ENCODE results near the gene RUVBL1. TPM values are rescaled to one million over a fixed set of nuclear protein-coding genes. Genes with fewer than 3 reads are reported as not detected.

The RUVBL1 gene
- total and polyA plus RNA-seq, 10 of the 15 experiments (the other 5 are each of a cell fraction or from before 2014, with no cell fraction given): 15.2 to 142 (median 84.2) TPM

GRCh38 chr3:128040660-128041059 is 83.0 kb downstream of the RUVBL1 start (continued):
- TF ChIP-seq CUX1 (IDR thresholded peaks at IDR 0.05; ENCODE audit: insufficient replicate concordance, low read depth, low read length): no peak
- TF ChIP-seq MXI1 (IDR thresholded peaks at IDR 0.05; ENCODE audit: low read depth, low read length): no peak
- no peak for TF ChIP-seq EGR1 (IDR thresholded peaks at IDR 0.05; ENCODE audit: borderline replicate concordance in 1 of 2, low read depth in 2 of 2, low read length in 2 of 2)
- no peak for TF ChIP-seq ASH2L (IDR thresholded peaks at IDR 0.05; ENCODE audit: borderline replicate concordance, low read depth)
- no peak for TF ChIP-seq TCF12 (IDR thresholded peaks at IDR 0.05; ENCODE audit: low read depth, low read length)
- no peak for TF ChIP-seq KLF5 (IDR thresholded peaks at IDR 0.05; ENCODE audit: partially characterized antibody)
- no peak for TF ChIP-seq GATAD2B (conservative IDR thresholded peaks at IDR 0.05; ENCODE audit: low read depth)
- no peak for TF ChIP-seq FOXK2 (IDR thresholded peaks at IDR 0.05)
- TF ChIP-seq RELB (IDR thresholded peaks at IDR 0.05; ENCODE audit: low read depth): no peak
- TF ChIP-seq NBN (IDR thresholded peaks at IDR 0.05): no peak
- TF ChIP-seq REST (IDR thresholded peaks at IDR 0.05; ENCODE audit: low read depth, low read length): no peak
- TF ChIP-seq TARDBP (IDR thresholded peaks at IDR 0.05; ENCODE audit: borderline replicate concordance): no peak
